Stomach (tissue), 4 donors: Measurements from ENCODE around the gene ZNF219.

Source experiments
- CTCF ChIP-seq, 7 experiments: fragments of 450-650 bp in 4 of 7; fragments of 200-600 bp in 3 of 7; sonication (generic) in 3 of 7; IDR thresholded peaks; one replicate each; pipeline ENCODE4 v1.5.1; 2016 to 2019; ENCODE audit warnings: antibody characterized with exemption in 7 of 7, control low read depth in 2 of 7, mild to moderate bottlenecking in 1 of 7
- EP300 ChIP-seq: sonication (generic); formaldehyde crosslinking; IDR thresholded peaks from one replicate; pipeline ENCODE4 v1.6.1; 2017; ENCODE audit warnings: antibody characterized with exemption
- POLR2AphosphoS5 ChIP-seq, 3 donors: sonication (generic); formaldehyde crosslinking; IDR thresholded peaks; one replicate each; pipeline ENCODE4 v1.6.1; 2016; ENCODE audit warnings: antibody characterized with exemption in 3 of 3

- no peak for TF ChIP-seq POLR2AphosphoS5 (IDR thresholded peaks at IDR 0.05)
- no peak for TF ChIP-seq EP300
- TF ChIP-seq CTCF (IDR thresholded peaks at IDR 0.05): no peak
These were observed 9.2 kb downstream of the ZNF219 start for GRCh38 chr14:21089271-21089670.
